ENCODE results near the gene FCN2.

DNA sequence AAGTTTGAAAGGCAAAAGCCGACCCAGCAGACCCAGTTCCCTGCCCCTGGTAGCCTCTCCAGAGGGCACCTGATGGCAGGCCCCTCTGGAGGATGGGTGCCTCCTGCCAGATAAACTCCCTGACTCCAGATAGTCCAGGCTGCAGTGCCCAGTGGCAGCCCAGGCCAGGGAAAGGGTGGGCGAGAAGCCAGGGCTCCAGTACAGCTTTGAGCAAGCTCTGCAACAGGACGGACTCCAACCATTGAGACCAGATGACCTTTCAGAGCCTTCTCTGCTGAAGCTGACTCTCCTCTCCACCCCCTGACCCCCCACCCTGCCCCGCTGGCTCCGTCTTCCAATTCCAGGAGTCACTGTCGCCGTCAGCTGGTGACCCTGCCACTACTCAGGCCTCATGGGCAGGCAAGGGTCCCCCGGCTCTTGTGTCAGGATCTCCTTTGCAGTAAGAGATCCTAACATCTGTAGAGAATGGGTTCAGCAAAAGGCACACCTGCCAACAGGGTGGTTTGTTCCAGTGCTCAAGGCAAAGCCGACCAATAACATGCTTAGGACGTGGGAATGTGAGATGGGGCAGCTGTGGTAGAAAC, 52.6 kb downstream of the FCN2 start:
- TF ChIP-seq HDAC2 (IDR thresholded peaks at IDR 0.05) (no peak), RFX5 (IDR thresholded peaks at IDR 0.05) (no peak), RNF2 (IDR thresholded peaks at IDR 0.05; ENCODE audit: borderline replicate concordance, low read depth) (no peak), RAD21 (conservative IDR thresholded peaks at IDR 0.05 in 1 of 2, IDR thresholded peaks at IDR 0.05 in 1 of 2) (no peak), EP300 (IDR thresholded peaks at IDR 0.05) (no peak), HOXB13 (CRISPR knock-in tag; IDR thresholded peaks at IDR 0.05; ENCODE audit: low read depth) (no peak), CHD4 (IDR thresholded peaks at IDR 0.05; ENCODE audit: borderline replicate concordance) (no peak)
- TF ChIP-seq, protein P1, sequence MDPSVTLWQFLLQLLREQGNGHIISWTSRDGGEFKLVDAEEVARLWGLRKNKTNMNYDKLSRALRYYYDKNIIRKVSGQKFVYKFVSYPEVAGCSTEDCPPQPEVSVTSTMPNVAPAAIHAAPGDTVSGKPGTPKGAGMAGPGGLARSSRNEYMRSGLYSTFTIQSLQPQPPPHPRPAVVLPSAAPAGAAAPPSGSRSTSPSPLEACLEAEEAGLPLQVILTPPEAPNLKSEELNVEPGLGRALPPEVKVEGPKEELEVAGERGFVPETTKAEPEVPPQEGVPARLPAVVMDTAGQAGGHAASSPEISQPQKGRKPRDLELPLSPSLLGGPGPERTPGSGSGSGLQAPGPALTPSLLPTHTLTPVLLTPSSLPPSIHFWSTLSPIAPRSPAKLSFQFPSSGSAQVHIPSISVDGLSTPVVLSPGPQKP (IDR thresholded peaks at IDR 0.05; ENCODE audit: low read depth, low read length) = no peak
- TF ChIP-seq, protein P2, sequence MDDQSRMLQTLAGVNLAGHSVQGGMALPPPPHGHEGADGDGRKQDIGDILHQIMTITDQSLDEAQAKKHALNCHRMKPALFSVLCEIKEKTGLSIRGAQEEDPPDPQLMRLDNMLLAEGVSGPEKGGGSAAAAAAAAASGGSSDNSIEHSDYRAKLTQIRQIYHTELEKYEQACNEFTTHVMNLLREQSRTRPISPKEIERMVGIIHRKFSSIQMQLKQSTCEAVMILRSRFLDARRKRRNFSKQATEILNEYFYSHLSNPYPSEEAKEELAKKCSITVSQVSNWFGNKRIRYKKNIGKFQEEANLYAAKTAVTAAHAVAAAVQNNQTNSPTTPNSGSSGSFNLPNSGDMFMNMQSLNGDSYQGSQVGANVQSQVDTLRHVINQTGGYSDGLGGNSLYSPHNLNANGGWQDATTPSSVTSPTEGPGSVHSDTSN (IDR thresholded peaks at IDR 0.05) = no peak
- TF ChIP-seq, protein P3, sequence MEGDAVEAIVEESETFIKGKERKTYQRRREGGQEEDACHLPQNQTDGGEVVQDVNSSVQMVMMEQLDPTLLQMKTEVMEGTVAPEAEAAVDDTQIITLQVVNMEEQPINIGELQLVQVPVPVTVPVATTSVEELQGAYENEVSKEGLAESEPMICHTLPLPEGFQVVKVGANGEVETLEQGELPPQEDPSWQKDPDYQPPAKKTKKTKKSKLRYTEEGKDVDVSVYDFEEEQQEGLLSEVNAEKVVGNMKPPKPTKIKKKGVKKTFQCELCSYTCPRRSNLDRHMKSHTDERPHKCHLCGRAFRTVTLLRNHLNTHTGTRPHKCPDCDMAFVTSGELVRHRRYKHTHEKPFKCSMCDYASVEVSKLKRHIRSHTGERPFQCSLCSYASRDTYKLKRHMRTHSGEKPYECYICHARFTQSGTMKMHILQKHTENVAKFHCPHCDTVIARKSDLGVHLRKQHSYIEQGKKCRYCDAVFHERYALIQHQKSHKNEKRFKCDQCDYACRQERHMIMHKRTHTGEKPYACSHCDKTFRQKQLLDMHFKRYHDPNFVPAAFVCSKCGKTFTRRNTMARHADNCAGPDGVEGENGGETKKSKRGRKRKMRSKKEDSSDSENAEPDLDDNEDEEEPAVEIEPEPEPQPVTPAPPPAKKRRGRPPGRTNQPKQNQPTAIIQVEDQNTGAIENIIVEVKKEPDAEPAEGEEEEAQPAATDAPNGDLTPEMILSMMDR (IDR thresholded peaks at IDR 0.05) = no peak
- TF ChIP-seq, protein P4, sequence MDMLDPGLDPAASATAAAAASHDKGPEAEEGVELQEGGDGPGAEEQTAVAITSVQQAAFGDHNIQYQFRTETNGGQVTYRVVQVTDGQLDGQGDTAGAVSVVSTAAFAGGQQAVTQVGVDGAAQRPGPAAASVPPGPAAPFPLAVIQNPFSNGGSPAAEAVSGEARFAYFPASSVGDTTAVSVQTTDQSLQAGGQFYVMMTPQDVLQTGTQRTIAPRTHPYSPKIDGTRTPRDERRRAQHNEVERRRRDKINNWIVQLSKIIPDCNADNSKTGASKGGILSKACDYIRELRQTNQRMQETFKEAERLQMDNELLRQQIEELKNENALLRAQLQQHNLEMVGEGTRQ (IDR thresholded peaks at IDR 0.05) = no peak

Data from A549 (cell line).